ENCODE data around the gene RNF151.

- TF ChIP-seq CTCF (IDR thresholded peaks at IDR 0.05) (peak; percentile 99), SIN3A (IDR thresholded peaks at IDR 0.05; ENCODE audit: borderline replicate concordance, insufficient read depth, low read depth, low read length) (no peak)
Measured at GRCh38 chr16:1929578-1930337, 36.9 kb upstream of the RNF151 start.

All from Panc1 (cell line).